ENCODE measurements around the gene PKHD1.

- no peak for TF ChIP-seq STAT5B (CRISPR knock-in tag; IDR thresholded peaks at IDR 0.05)
- TF ChIP-seq KLF9 (CRISPR knock-in tag; IDR thresholded peaks at IDR 0.05; ENCODE audit: low read depth): no peak
- TF ChIP-seq HNRNPUL1 (IDR thresholded peaks at IDR 0.05; ENCODE audit: low read depth, low read length): no peak
- TF ChIP-seq NCOA2 (CRISPR knock-in tag; IDR thresholded peaks at IDR 0.05): no peak
- no peak for TF ChIP-seq SP1 (IDR thresholded peaks at IDR 0.05)
- TF ChIP-seq SP1 (CRISPR knock-in tag; IDR thresholded peaks at IDR 0.05): no peak
- no peak for TF ChIP-seq HOMEZ (CRISPR knock-in tag; IDR thresholded peaks at IDR 0.05; ENCODE audit: low read depth)
- no peak for TF ChIP-seq GATA4 (IDR thresholded peaks at IDR 0.05; ENCODE audit: borderline replicate concordance, low read depth)
- no peak for TF ChIP-seq ARNT (IDR thresholded peaks at IDR 0.05)
- peak; percentile 95 for TF ChIP-seq CTCF (CRISPR knock-in tag; IDR thresholded peaks at IDR 0.05)
- no peak for TF ChIP-seq CREM (IDR thresholded peaks at IDR 0.05)
- TF ChIP-seq CREM (CRISPR knock-in tag; IDR thresholded peaks at IDR 0.05): no peak
- TF ChIP-seq KDM1A (CRISPR knock-in tag; IDR thresholded peaks at IDR 0.05): no peak
- TF ChIP-seq RARG (CRISPR knock-in tag; IDR thresholded peaks at IDR 0.05; ENCODE audit: low read depth): no peak
- no peak for TF ChIP-seq REST (IDR thresholded peaks at IDR 0.05; ENCODE audit: borderline replicate concordance in 1 of 2, low read depth in 1 of 2, low read length in 2 of 2)
Observed at GRCh38 chr6:51959744-51960383, 127.5 kb downstream of the PKHD1 start.

All from HepG2 (cell line).